ENCODE measurements around the gene ZNF800.

- no peak for TF ChIP-seq CTCF (conservative IDR thresholded peaks at IDR 0.05; ENCODE audit: low read depth, low read length)
- no peak for TF ChIP-seq EZH2 (IDR thresholded peaks at IDR 0.05; ENCODE audit: borderline replicate concordance, low read depth, low read length, poor library complexity, severe bottlenecking)
These were observed 14.0 kb downstream of the ZNF800 start for GRCh38 chr7:127378537-127378936.

Data from A673 (cell line).